ENCODE data around the gene CARD19. TPM values are rescaled to one million over a fixed set of nuclear protein-coding genes. Genes with fewer than 3 reads are reported as not detected.

Gene CARD19
- total and polyA plus RNA-seq, 2 donors (not counting 1 experiment from before 2014, with no cell fraction given), result 31.9 to 63.4 TPM

DNA sequence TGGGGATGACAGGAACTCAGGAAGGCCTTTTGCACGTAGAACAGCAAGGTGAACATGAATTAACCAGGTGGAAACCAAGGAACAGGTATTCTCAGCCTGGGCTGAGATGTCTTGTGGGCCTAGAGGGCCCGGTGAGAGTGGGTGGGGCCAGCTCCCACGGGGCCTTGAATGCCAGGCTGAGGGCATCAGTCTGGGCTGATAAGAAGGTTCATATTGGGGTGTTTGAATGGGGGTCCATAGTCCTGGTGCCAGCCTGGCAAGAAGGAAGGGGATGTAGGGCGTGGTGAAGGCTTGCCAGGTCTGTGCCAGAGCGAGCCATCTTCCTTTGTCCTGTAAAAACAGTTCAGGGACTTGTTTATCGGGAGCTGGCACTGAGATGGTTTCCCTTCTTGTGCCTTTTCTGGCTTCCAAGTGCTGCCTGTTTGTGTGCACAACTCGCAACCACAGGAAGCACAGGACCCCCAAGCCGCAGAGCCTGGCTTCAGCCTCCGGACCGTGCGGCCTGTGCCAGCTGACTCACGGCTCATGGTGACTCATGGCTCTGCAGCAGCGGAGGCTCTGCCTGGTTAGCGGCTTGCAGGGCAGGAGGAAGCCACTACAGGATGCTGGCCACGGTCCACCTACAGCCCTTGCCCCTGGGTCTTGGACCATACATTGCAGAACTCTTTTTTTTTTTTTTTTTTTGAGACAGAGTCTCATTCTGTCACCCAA, 2.4 kb downstream of the CARD19 start:
- CTCF ChIA-PET, result interaction anchor here (0.6 to 4.7 kb wide), 6 partner anchors 9 to 94 kb away, joined by 3 to 25 read pairs (median 3); no protein-coding TSS in a partner anchor
- Histone ChIP-seq H3K4me3 (ENCODE audit: control extremely low read depth in 1 of 5, extremely low read depth in 1 of 5, insufficient read depth in 1 of 5, low read depth in 2 of 5, low read length in 4 of 5) (no peak overlapping the region), H3K9me3 (ENCODE audit: control extremely low read depth in 1 of 3, control insufficient read depth in 2 of 3, insufficient read depth in 1 of 3, low read length in 2 of 3) (no peaks in the 10 kb centered on the region), H3K36me3 (replicated peaks in 1 of 2; ENCODE audit: control extremely low read depth in 1 of 2, control insufficient read depth in 1 of 2, extremely low read depth in 1 of 2, insufficient read depth in 2 of 2, low read length in 1 of 2) (no peaks in the 10 kb centered on the region), H3K27ac (ENCODE audit: low read length in 2 of 2) (peak overlapping the region; percentile 5 to 23), H3K4me2 (replicated peaks; ENCODE audit: low read depth, low read length, poor library complexity, severe bottlenecking) (peak overlapping the region; percentile 76), H4K20me1 (ENCODE audit: control insufficient read depth, insufficient read depth, low read length, poor library complexity, severe bottlenecking) (peaks cover 9% of the 10 kb centered on the region), H3K9ac (ENCODE audit: low read length) (no peak overlapping the region), H3K79me2 (ENCODE audit: control insufficient read depth, insufficient read depth, low read length) (peaks cover 41% of the 10 kb centered on the region), H2AFZ (ENCODE audit: insufficient read depth, low read depth, low read length, poor library complexity, severe bottlenecking) (peak overlapping the region; percentile 49), H3K27me3 (replicated peaks in 1 of 4; ENCODE audit: control extremely low read depth in 1 of 4, control insufficient read depth in 3 of 4, insufficient read depth in 4 of 4, low read length in 3 of 4) (no peaks in the 10 kb centered on the region), H3K4me1 (ENCODE audit: control insufficient read depth in 2 of 2, insufficient read depth in 2 of 2, low read length in 2 of 2) (peaks cover 41 to 54% of the 10 kb centered on the region in 2 donors)
- Mint-ChIP-seq H3K27ac (peak overlapping the region; percentile 69), H3K4me1 (peaks cover 51% of the 10 kb centered on the region), H3K4me3 (peak overlapping the region; percentile 87), H3K27me3 (no peaks in the 10 kb centered on the region), H3K9me3 (ENCODE audit: insufficient read depth) (peaks cover under 1% of the 10 kb centered on the region)
- peak; percentile 42 for DNase-seq
- ATAC-seq (ENCODE audit: low read depth), result no peak
- 5% methylated on average over 14 of the region's 15 CpGs for WGBS (ENCODE audit: insufficient coverage)
- intact Hi-C loops (cut with micrococcal nuclease), result loop anchor here (5.0 to 10.0 kb wide), 2 partner anchors 96 to 984 kb away; partner anchors contain the start of gene SPTLC1
- no peak for TF ChIP-seq EZH2 (IDR thresholded peaks at IDR 0.05; ENCODE audit: borderline replicate concordance, insufficient read depth, low read depth, low read length, poor library complexity, severe bottlenecking)
- TF ChIP-seq, protein P1, sequence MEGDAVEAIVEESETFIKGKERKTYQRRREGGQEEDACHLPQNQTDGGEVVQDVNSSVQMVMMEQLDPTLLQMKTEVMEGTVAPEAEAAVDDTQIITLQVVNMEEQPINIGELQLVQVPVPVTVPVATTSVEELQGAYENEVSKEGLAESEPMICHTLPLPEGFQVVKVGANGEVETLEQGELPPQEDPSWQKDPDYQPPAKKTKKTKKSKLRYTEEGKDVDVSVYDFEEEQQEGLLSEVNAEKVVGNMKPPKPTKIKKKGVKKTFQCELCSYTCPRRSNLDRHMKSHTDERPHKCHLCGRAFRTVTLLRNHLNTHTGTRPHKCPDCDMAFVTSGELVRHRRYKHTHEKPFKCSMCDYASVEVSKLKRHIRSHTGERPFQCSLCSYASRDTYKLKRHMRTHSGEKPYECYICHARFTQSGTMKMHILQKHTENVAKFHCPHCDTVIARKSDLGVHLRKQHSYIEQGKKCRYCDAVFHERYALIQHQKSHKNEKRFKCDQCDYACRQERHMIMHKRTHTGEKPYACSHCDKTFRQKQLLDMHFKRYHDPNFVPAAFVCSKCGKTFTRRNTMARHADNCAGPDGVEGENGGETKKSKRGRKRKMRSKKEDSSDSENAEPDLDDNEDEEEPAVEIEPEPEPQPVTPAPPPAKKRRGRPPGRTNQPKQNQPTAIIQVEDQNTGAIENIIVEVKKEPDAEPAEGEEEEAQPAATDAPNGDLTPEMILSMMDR (IDR thresholded peaks at IDR 0.05), result no peak
- POLR2A ChIA-PET, result interaction anchor here (0.6 to 1.1 kb wide), 3 partner anchors 14 to 56 kb away, joined by 3 to 10 read pairs (median 7); no protein-coding TSS in a partner anchor
